HG03565 (cell line): ENCODE measurements around the gene GPX4.

Source experiments
- ATAC-seq: cut with Tn5 transposase; IDR thresholded peaks from one replicate; pipeline ENCODE4 v1.9.1; 2021; ENCODE audit warnings: mild to moderate bottlenecking, moderate library complexity; ENCODE audit not compliant: unreplicated experiment

Gene GPX4

GRCh38 chr19:1147934-1148549 is 44.2 kb downstream of the GPX4 start:
- ATAC-seq, result no peak

- no peak for ATAC-seq
Observed at GRCh38 chr19:1149259-1150045, 45.7 kb downstream of the GPX4 start.

GRCh38 chr19:1150333-1151036 is 46.7 kb downstream of the GPX4 start:
- ATAC-seq, result no peak

GRCh38 chr19:1151037-1151724 is 47.4 kb downstream of the GPX4 start:
- no peak for ATAC-seq

- no peak for ATAC-seq
Observed at GRCh38 chr19:1151917-1152587, 48.3 kb downstream of the GPX4 start.

GRCh38 chr19:1153891-1154730 is 50.3 kb downstream of the GPX4 start:
- ATAC-seq, result no peak

GRCh38 chr19:1154731-1155351 is 51.0 kb downstream of the GPX4 start:
- no peak for ATAC-seq

GRCh38 chr19:1155352-1156304 is 51.8 kb downstream of the GPX4 start:
- no peak for ATAC-seq
